GM12878 (cell line): ENCODE data around the gene BRINP2. TPM values are rescaled to one million over a fixed set of nuclear protein-coding genes. Genes with fewer than 3 reads are reported as not detected.

ENCODE experiments used
- ATAC-seq: fragments of 200-7000 bp; cut with Tn5 transposase; 3 replicates; pipeline ENCODE4 v1.9.1; 2020; ENCODE audit warnings: mild to moderate bottlenecking, moderate library complexity
- BruUV-seq: library from RNA; stranded (reverse); fragments of 400-500 nt; replicated peaks from 2 replicates; lab custom pipeline; 2021; lab: Mats Ljungman, UMichigan
- CTCF ChIA-PET: fragments of 300-600 bp; sonication (Branson Sonifier 250); formaldehyde crosslinking; extraction: SDS; loops from one replicate; lab custom pipeline; 2021; ENCODE audit warnings: inconsistent platforms; lab: Yijun Ruan, JAX
- POLR2A ChIA-PET: fragments of 350-600 bp; formaldehyde crosslinking; extraction: SDS; loops from one replicate; lab custom pipeline; 2021; ENCODE audit warnings: inconsistent platforms; lab: Charles Lee
- RAD21 ChIA-PET: fragments of 300-600 bp; sonication (Branson Sonifier 250); formaldehyde crosslinking; loops from one replicate; lab custom pipeline; 2023; ENCODE audit warnings: antibody characterized with exemption; ENCODE audit not compliant: unreplicated experiment; lab: Charles Lee
- SMC1A ChIA-PET: fragments of 300-600 bp; sonication (Branson Sonifier 250); formaldehyde crosslinking; loops from one replicate; lab custom pipeline; 2023; ENCODE audit not compliant: unreplicated experiment, uncharacterized antibody; lab: Charles Lee
- DNase-seq: peaks from one replicate; pipeline ENCODE4 v3.0.0-alpha.2; 2011; ENCODE audit warnings: low read depth, low spot score
- FAIRE-seq: peaks from 3 replicates; lab custom pipeline; 2011; peaks lifted over from hg19 to GRCh38; lab: Jason Lieb, UNC
- H2AFZ ChIP-seq: 2 replicates; pipeline ENCODE4 v1.6.0; 2011; ENCODE audit warnings: low read depth, low read length, control low read depth; ENCODE audit not compliant: control insufficient read depth
- H3K27ac ChIP-seq: 2 replicates; pipeline ENCODE4 v1.5.1; 2011; ENCODE audit warnings: control low read depth; ENCODE audit not compliant: control insufficient read depth, insufficient read depth
- H3K27me3 ChIP-seq, 2 experiments: replicated peaks in 1 of 2; 2 replicates each; pipeline versions ENCODE4 v1.6.0 to v1.6.1; 2011; ENCODE audit warnings: low read length in 1 of 2; ENCODE audit not compliant: control insufficient read depth in 2 of 2, insufficient read depth in 2 of 2
- H3K36me3 ChIP-seq, 2 experiments: 2 replicates each; pipeline ENCODE4 v1.5.1; 2011; ENCODE audit warnings: low read length in 1 of 2; ENCODE audit not compliant: control insufficient read depth in 2 of 2, insufficient read depth in 2 of 2
- H3K4me1 ChIP-seq: 2 replicates; pipeline ENCODE4 v1.6.1; 2011; ENCODE audit warnings: mild to moderate bottlenecking, low read length, moderate library complexity, mixed read lengths; ENCODE audit not compliant: control insufficient read depth, insufficient read depth
- H3K4me2 ChIP-seq: 2 replicates; pipeline ENCODE4 v1.6.0; 2011; ENCODE audit warnings: control low read depth; ENCODE audit not compliant: control insufficient read depth, insufficient read depth
- H3K4me3 ChIP-seq: fragments of 200-600 bp; sonication (generic); 2 replicates; pipeline ENCODE4 v1.5.1; 2016
- H3K79me2 ChIP-seq: 2 replicates; pipeline ENCODE4 v1.6.0; 2011; ENCODE audit warnings: low read length; ENCODE audit not compliant: control insufficient read depth, insufficient read depth
- H3K9ac ChIP-seq: 2 replicates; pipeline ENCODE4 v1.8.0; 2011; ENCODE audit warnings: low read length, control low read depth, mixed read lengths; ENCODE audit not compliant: control insufficient read depth, insufficient read depth
- H3K9me3 ChIP-seq: replicated peaks from 3 replicates; pipeline ENCODE4 v1.5.1; 2011; ENCODE audit warnings: mild to moderate bottlenecking, low read length; ENCODE audit not compliant: control insufficient read depth, insufficient read depth
- H4K20me1 ChIP-seq: 2 replicates; pipeline ENCODE4 v1.6.0; 2011; ENCODE audit not compliant: control insufficient read depth, insufficient read depth
- BMI1 ChIP-seq: fragments of 450-650 bp; IDR thresholded peaks from 2 replicates; pipeline ENCODE4 v1.6.1; 2016; ENCODE audit warnings: mild to moderate bottlenecking, moderate library complexity, borderline replicate concordance
- GABPA ChIP-seq: IDR thresholded peaks from 2 replicates; pipeline ENCODE4 v1.6.1; 2014; ENCODE audit warnings: antibody characterized with exemption, low read depth, mild to moderate bottlenecking, inconsistent platforms
- IKZF2 ChIP-seq, 2 experiments: fragments of 450-650 bp; IDR thresholded peaks; 2 replicates each; pipeline ENCODE4 v1.6.1; 2017; ENCODE audit warnings: mild to moderate bottlenecking in 2 of 2, moderate library complexity in 2 of 2
- KLF5 ChIP-seq: fragments of 450-650 bp; IDR thresholded peaks from 2 replicates; pipeline ENCODE4 v1.6.1; 2014; ENCODE audit warnings: mild to moderate bottlenecking; ENCODE audit not compliant: partially characterized antibody
- MEF2A ChIP-seq: IDR thresholded peaks from 2 replicates; pipeline ENCODE4 v1.6.1; 2011; ENCODE audit warnings: low read depth, mild to moderate bottlenecking, low read length, moderate library complexity; ENCODE audit not compliant: insufficient read depth
- NR2C1 ChIP-seq: fragments of 450-650 bp; IDR thresholded peaks from 2 replicates; pipeline ENCODE4 v1.6.1; 2017; ENCODE audit warnings: antibody characterized with exemption, mild to moderate bottlenecking, moderate library complexity
- NR2C2 ChIP-seq: IDR thresholded peaks from 2 replicates; pipeline ENCODE4 v1.6.1; 2011; ENCODE audit warnings: borderline replicate concordance, low read depth; ENCODE audit not compliant: control insufficient read depth, insufficient read length
- SRF ChIP-seq, 2 experiments: IDR thresholded peaks; 2 replicates each; pipeline ENCODE4 v1.6.1; 2011; ENCODE audit warnings: low read depth in 2 of 2, low read length in 2 of 2, mild to moderate bottlenecking in 1 of 2, moderate library complexity in 1 of 2
- ZNF274 ChIP-seq: IDR thresholded peaks from one replicate; pipeline ENCODE4 v1.8.0; 2011; ENCODE audit not compliant: insufficient read length, insufficient read depth
- WGBS: methylation state at CpG from one replicate; pipeline ENCODE4 v1.1.6; 2016; ENCODE audit warnings: low lambda C conversion rate; ENCODE audit not compliant: insufficient replicate concordance, insufficient coverage; ENCODE audit errors: missing lambda C conversion rate; 5-methylcytosine and 5-hydroxymethylcytosine counted together
- in situ Hi-C: fragments of 300-500 bp; cut with MboI; formaldehyde crosslinking; loops from 9 replicates; pipeline ENCODE4 v1.14.3; 2018; ENCODE audit warnings: mixed read lengths
- intact Hi-C: fragments of 100-400 bp; cut with micrococcal nuclease; formaldehyde crosslinking; loops from one replicate; pipeline ENCODE4 v1.14.2; 2022; ENCODE audit not compliant: unreplicated experiment
- polyA plus RNA-seq, 11 experiments: library from polyadenylated mRNA; depleted of rRNA in 4 of 11; unstranded in 6 of 11; stranded (reverse) in 5 of 11; fragments of >200 nt; fragmentation: Nextera tagmentation in 4 of 11; fragmentation: Illumina TruSeq in 1 of 11; extraction: Ambion mirVana in 4 of 11; extraction: Trizol in 1 of 11; gene quantifications; 1 replicate in 1 of 11; 2 replicates in 10 of 11; pipeline versions ENCODE4 v1.2.1 to v1.2.3, GENCODE V29; 2011 to 2016; ENCODE audit warnings: inconsistent platforms in 2 of 11, missing spikeins in 2 of 11, low read depth in 1 of 11
- total RNA-seq, 4 experiments: library from RNA; depleted of rRNA in 3 of 4; stranded (reverse); fragments of >200 nt in 3 of 4; fragmentation: Illumina TruSeq in 1 of 4; extraction: Trizol in 1 of 4; gene quantifications; 2 replicates each; pipeline versions ENCODE4 v1.2.1 to v1.2.3, GENCODE V29; 2013 to 2021

The BRINP2 gene
- total and polyA plus RNA-seq, 10 of the 15 experiments (the other 5 are each of a cell fraction or from before 2014, with no cell fraction given): 0.03 TPM; not detected in 9

DNA sequence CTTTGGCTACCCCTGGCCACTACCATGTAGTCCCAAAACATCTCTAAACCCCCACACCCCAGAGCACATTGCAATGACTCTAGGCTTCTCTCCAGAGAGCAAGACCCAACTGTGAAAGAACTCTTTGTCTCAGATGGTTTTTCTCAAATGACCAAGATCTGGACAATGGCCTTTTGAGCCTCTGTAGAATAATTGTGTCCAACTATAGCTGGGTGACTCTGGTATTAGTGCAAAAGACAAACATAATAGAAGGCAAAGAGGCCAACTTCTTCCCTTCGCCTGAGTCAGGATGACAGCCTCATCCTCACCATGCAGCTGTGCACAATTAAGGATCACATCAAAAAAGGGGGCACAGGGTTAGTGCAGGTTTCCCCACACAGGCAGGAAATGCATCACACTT lies 139.6 kb downstream of the BRINP2 start:
- no peak overlapping the region for H2AFZ ChIP-seq
- ChIA-PET POLR2A (no interaction called here), CTCF (no interaction called here)
- H3K4me2 ChIP-seq: no peak overlapping the region
- no peaks in the 10 kb centered on the region for H3K4me1 ChIP-seq
- H3K36me3 ChIP-seq: no peaks in the 10 kb centered on the region
- no peak for DNase-seq
- no peak overlapping the region for H3K4me3 ChIP-seq
- H3K79me2 ChIP-seq: no peaks in the 10 kb centered on the region
- H3K9me3 ChIP-seq: no peaks in the 10 kb centered on the region
- TF ChIP-seq BMI1 (no peak), KLF5 (no peak), IKZF2 (IDR thresholded peaks at IDR 0.05) (no peak), ZNF274 (no peak), NR2C1 (no peak), GABPA (no peak), SRF (IDR thresholded peaks at IDR 0.05; ENCODE audit: low read depth in 2 of 2, low read length in 2 of 2) (no peak), NR2C2 (no peak), MEF2A (no peak)
- TF ChIP-seq, all 136 proteins: peak for 0
- ATAC-seq: no peak
- Histone ChIP-seq H3K27ac (no peak overlapping the region), H3K9ac (no peak overlapping the region), H4K20me1 (no peaks in the 10 kb centered on the region), H3K27me3 (0 out of 4 replicates have a peak, but pooled peaks cover 0 to 3% of the 10 kb centered on the region in 2 experiments)
- intact Hi-C loops: no loop called here
- no TSS peak for BruUV-seq
- in situ Hi-C loops: no loop called here
- ChIA-PET RAD21 (no interaction called here), SMC1A (interaction anchor here (0.7 kb wide), 1 partner anchor 101 kb away, joined by 3 read pairs; no protein-coding TSS in a partner anchor)
- 0% methylated on average over 1 of the region's 1 CpG for WGBS
- no peak for FAIRE-seq
